SK-N-SH treated with all-trans-retinoic acid at 6 μM for 48 hours (cell line): ENCODE results near the gene BANP.

Experiments used
- ATAC-seq: fragments of 200-7000 bp; cut with Tn5 transposase; 3 replicates; pipeline ENCODE4 v1.9.1; 2020; ENCODE audit warnings: mild to moderate bottlenecking, moderate library complexity
- BACH2 ChIP-seq: fragments of 250-450 bp; sonication (Bioruptor Pico); IDR thresholded peaks from 2 replicates; pipeline ENCODE4 v1.9.0; 2021; ENCODE audit warnings: mild to moderate bottlenecking, borderline replicate concordance
- CSDC2 ChIP-seq: fragments of 250-450 bp; sonication (Bioruptor Pico); IDR thresholded peaks from 2 replicates; pipeline ENCODE4 v1.5.0; 2020; ENCODE audit warnings: mild to moderate bottlenecking, moderate library complexity
- CSRNP3 ChIP-seq: fragments of 250-450 bp; sonication (Bioruptor Pico); IDR thresholded peaks from 2 replicates; pipeline ENCODE4 v1.5.1; 2021; ENCODE audit warnings: mild to moderate bottlenecking, moderate library complexity
- ESRRG ChIP-seq: fragments of 250-450 bp; sonication (Bioruptor Pico); IDR thresholded peaks from 2 replicates; pipeline ENCODE4 v1.6.1; 2021; ENCODE audit warnings: mild to moderate bottlenecking
- GLIS3 ChIP-seq: fragments of 250-450 bp; sonication (Bioruptor Pico); IDR thresholded peaks from 2 replicates; pipeline ENCODE4 v1.5.0; 2020; ENCODE audit warnings: mild to moderate bottlenecking, moderate library complexity
- PATZ1 ChIP-seq: fragments of 250-450 bp; sonication (Bioruptor Pico); IDR thresholded peaks from 2 replicates; pipeline ENCODE4 v1.8.0; 2020; ENCODE audit warnings: mild to moderate bottlenecking, moderate library complexity, borderline replicate concordance
- PPARA ChIP-seq: fragments of 250-450 bp; sonication (Bioruptor Pico); IDR thresholded peaks from 2 replicates; pipeline ENCODE4 v1.5.0; 2020; ENCODE audit warnings: mild to moderate bottlenecking, borderline replicate concordance
- RARB ChIP-seq: fragments of 250-450 bp; sonication (Bioruptor Pico); IDR thresholded peaks from 2 replicates; pipeline ENCODE4 v1.8.0; 2021; ENCODE audit warnings: mild to moderate bottlenecking, moderate library complexity
- SNAI2 ChIP-seq: fragments of 250-450 bp; sonication (Bioruptor Pico); IDR thresholded peaks from 2 replicates; pipeline ENCODE4 v1.5.0; 2020; ENCODE audit warnings: mild to moderate bottlenecking, moderate library complexity
- TCF4 ChIP-seq: fragments of 250-450 bp; sonication (Bioruptor Pico); IDR thresholded peaks from 2 replicates; pipeline ENCODE4 v1.8.0; 2021; ENCODE audit warnings: mild to moderate bottlenecking, moderate library complexity, borderline replicate concordance
- TOX ChIP-seq: fragments of 250-450 bp; sonication (Bioruptor Pico); IDR thresholded peaks from 2 replicates; pipeline ENCODE4 v1.8.0; 2021; ENCODE audit warnings: mild to moderate bottlenecking, moderate library complexity, borderline replicate concordance
- ZC3H10 ChIP-seq: fragments of 250-450 bp; sonication (Bioruptor Pico); IDR thresholded peaks from 2 replicates; pipeline ENCODE4 v1.5.1; 2021; ENCODE audit warnings: mild to moderate bottlenecking, moderate library complexity
- ZFP30 ChIP-seq: fragments of 450-650 bp; formaldehyde crosslinking; IDR thresholded peaks from 2 replicates; pipeline ENCODE4 v1.5.0; 2022; ENCODE audit warnings: mild to moderate bottlenecking, moderate library complexity
- ZNF565 ChIP-seq: fragments of 450-650 bp; formaldehyde crosslinking; conservative IDR thresholded peaks from 2 replicates; pipeline ENCODE4 v1.5.0; 2020; ENCODE audit warnings: low read depth, mild to moderate bottlenecking, moderate library complexity
- ZNF70 ChIP-seq: fragments of 450-650 bp; formaldehyde crosslinking; IDR thresholded peaks from 2 replicates; pipeline ENCODE4 v1.5.0; 2020; ENCODE audit warnings: mild to moderate bottlenecking, moderate library complexity
- ZNF8 ChIP-seq: fragments of 450-650 bp; formaldehyde crosslinking; IDR thresholded peaks from 2 replicates; pipeline ENCODE4 v1.5.0; 2020; ENCODE audit warnings: mild to moderate bottlenecking, moderate library complexity
- TF ChIP-seq, protein P1 (sequence below): fragments of 250-450 bp; sonication (Bioruptor Pico); IDR thresholded peaks from 2 replicates; pipeline ENCODE4 v1.5.0; 2020; ENCODE audit warnings: mild to moderate bottlenecking, moderate library complexity
- TF ChIP-seq, protein P2 (sequence below): fragments of 250-450 bp; sonication (Bioruptor Pico); IDR thresholded peaks from 2 replicates; pipeline ENCODE4 v1.5.1; 2020; ENCODE audit warnings: low read depth, mild to moderate bottlenecking, moderate library complexity
- TF ChIP-seq, protein P3 (sequence below): fragments of 250-450 bp; sonication (Bioruptor Pico); IDR thresholded peaks from 2 replicates; pipeline ENCODE4 v1.8.0; 2021; ENCODE audit warnings: low read depth, mild to moderate bottlenecking, moderate library complexity, borderline replicate concordance

Gene BANP

GRCh38 chr16:88010968-88011483 is 59.8 kb downstream of the BANP start:
- TF ChIP-seq ZC3H10 (CRISPR knock-in tag), result no peak
- ATAC-seq, result no peak

DNA sequence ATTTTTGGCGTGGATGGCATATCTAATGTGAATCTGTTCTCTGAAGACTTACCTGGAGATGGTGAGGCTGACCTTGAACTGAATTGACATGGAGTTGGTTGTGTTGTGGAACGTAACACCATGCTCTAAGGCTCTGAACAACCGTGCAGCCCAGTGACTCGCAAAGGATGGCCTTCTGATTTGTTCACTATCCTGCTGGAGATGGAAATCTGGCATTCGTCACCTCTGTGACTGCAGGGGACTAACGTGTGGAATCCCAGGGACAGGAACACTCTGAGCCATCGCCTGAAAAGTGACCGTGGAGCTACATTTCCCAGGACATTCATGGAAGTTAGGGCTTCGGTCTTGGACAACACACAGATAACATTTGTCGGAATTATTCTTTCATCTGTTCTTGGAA is 61.1 kb downstream of the BANP start:
- no peak for TF ChIP-seq PPARA (CRISPR knock-in tag)
- TF ChIP-seq GLIS3 (CRISPR knock-in tag), result no peak
- ATAC-seq, result no peak

- no peak for ATAC-seq
- TF ChIP-seq CSRNP3 (CRISPR knock-in tag) (no peak), CSDC2 (no peak), BACH2 (CRISPR knock-in tag) (no peak), GLIS3 (CRISPR knock-in tag) (no peak), SNAI2 (CRISPR knock-in tag) (no peak), ZFP30 (CRISPR knock-in tag) (no peak), TCF4 (CRISPR knock-in tag) (no peak), ZNF70 (no peak), TOX (CRISPR knock-in tag) (no peak), ZC3H10 (CRISPR knock-in tag) (no peak), PATZ1 (CRISPR knock-in tag) (no peak), RARB (no peak)
- TF ChIP-seq, protein P1, sequence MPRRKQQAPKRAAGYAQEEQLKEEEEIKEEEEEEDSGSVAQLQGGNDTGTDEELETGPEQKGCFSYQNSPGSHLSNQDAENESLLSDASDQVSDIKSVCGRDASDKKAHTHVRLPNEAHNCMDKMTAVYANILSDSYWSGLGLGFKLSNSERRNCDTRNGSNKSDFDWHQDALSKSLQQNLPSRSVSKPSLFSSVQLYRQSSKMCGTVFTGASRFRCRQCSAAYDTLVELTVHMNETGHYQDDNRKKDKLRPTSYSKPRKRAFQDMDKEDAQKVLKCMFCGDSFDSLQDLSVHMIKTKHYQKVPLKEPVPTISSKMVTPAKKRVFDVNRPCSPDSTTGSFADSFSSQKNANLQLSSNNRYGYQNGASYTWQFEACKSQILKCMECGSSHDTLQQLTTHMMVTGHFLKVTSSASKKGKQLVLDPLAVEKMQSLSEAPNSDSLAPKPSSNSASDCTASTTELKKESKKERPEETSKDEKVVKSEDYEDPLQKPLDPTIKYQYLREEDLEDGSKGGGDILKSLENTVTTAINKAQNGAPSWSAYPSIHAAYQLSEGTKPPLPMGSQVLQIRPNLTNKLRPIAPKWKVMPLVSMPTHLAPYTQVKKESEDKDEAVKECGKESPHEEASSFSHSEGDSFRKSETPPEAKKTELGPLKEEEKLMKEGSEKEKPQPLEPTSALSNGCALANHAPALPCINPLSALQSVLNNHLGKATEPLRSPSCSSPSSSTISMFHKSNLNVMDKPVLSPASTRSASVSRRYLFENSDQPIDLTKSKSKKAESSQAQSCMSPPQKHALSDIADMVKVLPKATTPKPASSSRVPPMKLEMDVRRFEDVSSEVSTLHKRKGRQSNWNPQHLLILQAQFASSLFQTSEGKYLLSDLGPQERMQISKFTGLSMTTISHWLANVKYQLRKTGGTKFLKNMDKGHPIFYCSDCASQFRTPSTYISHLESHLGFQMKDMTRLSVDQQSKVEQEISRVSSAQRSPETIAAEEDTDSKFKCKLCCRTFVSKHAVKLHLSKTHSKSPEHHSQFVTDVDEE (CRISPR knock-in tag), result no peak
- TF ChIP-seq, protein P2, sequence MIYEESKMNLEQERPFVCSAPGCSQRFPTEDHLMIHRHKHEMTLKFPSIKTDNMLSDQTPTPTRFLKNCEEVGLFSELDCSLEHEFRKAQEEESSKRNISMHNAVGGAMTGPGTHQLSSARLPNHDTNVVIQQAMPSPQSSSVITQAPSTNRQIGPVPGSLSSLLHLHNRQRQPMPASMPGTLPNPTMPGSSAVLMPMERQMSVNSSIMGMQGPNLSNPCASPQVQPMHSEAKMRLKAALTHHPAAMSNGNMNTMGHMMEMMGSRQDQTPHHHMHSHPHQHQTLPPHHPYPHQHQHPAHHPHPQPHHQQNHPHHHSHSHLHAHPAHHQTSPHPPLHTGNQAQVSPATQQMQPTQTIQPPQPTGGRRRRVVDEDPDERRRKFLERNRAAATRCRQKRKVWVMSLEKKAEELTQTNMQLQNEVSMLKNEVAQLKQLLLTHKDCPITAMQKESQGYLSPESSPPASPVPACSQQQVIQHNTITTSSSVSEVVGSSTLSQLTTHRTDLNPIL (CRISPR knock-in tag), result no peak
- TF ChIP-seq, protein P3, sequence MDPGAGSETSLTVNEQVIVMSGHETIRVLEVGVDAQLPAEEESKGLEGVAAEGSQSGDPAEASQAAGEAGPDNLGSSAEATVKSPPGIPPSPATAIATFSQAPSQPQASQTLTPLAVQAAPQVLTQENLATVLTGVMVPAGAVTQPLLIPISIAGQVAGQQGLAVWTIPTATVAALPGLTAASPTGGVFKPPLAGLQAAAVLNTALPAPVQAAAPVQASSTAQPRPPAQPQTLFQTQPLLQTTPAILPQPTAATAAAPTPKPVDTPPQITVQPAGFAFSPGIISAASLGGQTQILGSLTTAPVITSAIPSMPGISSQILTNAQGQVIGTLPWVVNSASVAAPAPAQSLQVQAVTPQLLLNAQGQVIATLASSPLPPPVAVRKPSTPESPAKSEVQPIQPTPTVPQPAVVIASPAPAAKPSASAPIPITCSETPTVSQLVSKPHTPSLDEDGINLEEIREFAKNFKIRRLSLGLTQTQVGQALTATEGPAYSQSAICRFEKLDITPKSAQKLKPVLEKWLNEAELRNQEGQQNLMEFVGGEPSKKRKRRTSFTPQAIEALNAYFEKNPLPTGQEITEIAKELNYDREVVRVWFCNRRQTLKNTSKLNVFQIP (CRISPR knock-in tag), result no peak
Measured at GRCh38 chr16:88013091-88013609, 61.9 kb downstream of the BANP start.

DNA sequence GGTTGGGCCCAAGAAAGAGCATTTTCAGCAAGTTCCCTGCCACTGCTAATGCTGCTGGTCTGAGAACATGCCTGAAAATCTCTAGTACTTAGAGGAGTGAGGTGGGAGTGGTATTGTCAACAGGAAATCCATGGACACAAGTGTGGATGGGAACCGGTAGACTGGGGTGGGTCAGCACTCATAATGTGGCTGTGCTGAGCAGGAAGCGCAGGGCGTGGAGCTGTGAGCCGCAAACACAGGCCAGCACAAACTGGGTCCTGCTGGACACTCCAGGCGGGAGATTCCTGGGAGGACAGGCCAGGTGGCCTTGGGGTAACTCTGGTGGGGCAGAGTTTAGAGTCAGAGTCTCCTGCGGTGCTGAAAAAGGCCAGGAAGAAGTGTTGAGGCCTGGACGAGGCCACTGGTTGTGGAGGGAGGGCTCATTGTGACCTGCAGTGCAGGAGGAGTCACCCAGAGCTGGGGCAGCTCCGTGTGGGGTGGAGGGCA is 62.6 kb downstream of the BANP start:
- no peak for ATAC-seq
- TF ChIP-seq ZNF565 (CRISPR knock-in tag) (no peak), ZNF8 (CRISPR knock-in tag) (no peak), PATZ1 (CRISPR knock-in tag) (no peak), CSRNP3 (CRISPR knock-in tag) (no peak), ESRRG (CRISPR knock-in tag) (no peak)
- TF ChIP-seq, protein P2 (CRISPR knock-in tag), result no peak
- TF ChIP-seq, protein P3 (CRISPR knock-in tag), result no peak
